ENCODE measurements around the gene APBA3. TPM values are rescaled to one million over a fixed set of nuclear protein-coding genes. Genes with fewer than 3 reads are reported as not detected.
A peak's percentile ranks its signal among the peaks of the same experiment; 100 is the strongest.

APBA3 gene
- total RNA-seq, 2 experiments from 2014 or later = 54.5 to 61.9 TPM

DNA sequence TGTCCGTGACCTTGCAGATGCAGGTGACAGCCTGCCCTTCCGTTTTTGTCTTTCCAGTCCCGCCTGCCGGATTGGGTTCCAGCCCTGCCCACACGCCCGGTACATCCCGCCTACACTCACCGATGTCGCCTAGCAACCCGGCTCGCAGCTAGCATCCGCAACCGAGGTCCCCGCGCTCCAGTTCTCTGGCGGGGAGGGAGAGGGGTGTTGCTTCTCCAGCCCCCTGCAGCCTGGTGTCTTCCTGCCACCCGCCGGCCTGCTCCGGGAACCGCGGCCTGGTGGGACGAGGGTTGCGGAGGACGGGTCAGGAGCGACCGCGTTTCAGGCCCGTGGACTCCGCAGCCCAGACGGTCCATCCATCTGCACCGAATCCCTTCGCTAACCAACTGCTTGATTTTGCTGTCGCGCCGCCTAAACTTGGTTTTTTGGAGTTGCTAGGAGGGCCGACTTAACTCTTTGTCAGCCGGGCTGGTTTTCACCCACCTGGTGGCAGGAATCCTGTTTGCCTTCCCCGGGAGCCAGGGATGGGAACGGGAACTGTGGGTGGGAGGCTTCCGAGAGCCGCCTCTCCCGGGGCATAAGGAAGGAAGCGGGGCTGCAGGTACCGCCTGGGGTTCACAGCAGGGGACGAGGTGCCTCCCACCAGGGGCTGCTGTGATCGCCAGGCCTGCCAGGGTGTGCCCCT is 40.1 kb upstream of the APBA3 start:
- Mint-ChIP-seq H3K9me3 (peaks cover 4% of the 10 kb centered on the region), H3K27ac (peak overlapping the region; percentile 38), H3K27me3 (peaks cover 2% of the 10 kb centered on the region), H3K4me3 (peak overlapping the region; percentile 74), H3K36me3 (peaks cover 7% of the 10 kb centered on the region), H3K4me1 (peaks cover 30% of the 10 kb centered on the region)
- POLR2A ChIA-PET = no interaction called here
- peak; percentile 78 for DNase-seq
- ATAC-seq (ENCODE audit: low read depth) = peak; percentile 74

DNA sequence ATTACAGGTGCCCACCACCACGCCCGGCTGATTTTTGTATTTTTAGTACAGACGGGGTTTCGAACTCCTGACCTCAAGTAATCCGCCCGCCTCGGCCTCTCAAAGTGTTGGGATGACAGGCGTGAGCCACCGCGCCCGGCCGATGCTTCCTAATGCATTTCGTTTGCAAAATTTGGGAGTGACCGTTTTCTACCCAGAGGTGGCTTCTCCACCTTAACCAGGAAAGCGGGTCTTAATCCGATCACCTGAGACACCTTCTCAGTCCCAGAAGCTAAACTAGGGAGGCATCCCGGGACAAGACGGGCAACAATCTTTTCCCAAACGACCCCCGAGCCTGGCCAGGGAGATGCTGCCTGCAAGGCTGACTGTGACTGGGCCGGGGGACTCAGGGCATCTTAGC is 39.5 kb upstream of the APBA3 start:
- Mint-ChIP-seq H3K4me1 (peaks cover 29% of the 10 kb centered on the region), H3K27ac (peak overlapping the region; percentile 38), H3K4me3 (peak overlapping the region; percentile 74), H3K27me3 (peaks cover 2% of the 10 kb centered on the region), H3K36me3 (peaks cover 9% of the 10 kb centered on the region), H3K9me3 (peaks cover 6% of the 10 kb centered on the region)
- ATAC-seq (ENCODE audit: low read depth) (no peak), DNase-seq (no peak)
- POLR2A ChIA-PET = no interaction called here

DNA sequence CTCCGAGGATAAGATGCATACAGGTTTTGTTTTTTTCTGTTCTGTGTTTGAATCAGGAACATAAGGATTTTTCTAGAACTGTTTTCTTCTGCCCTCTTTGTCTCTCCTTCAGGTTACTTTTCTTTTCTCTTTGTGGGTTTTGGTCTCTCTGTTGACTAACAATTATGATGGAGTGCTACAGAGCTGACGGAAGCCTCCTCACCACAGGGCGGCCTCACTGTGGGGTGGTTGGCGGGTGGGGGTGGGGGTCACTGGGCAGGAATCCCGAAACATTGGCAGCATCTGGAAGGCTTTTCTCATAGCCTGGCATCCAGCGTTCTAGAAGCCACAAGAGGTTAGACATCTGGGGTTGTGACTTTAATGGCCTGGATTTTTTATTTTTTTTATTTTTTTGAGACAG is 36.6 kb upstream of the APBA3 start:
- peaks cover 20% of the 10 kb centered on the region for H3K4me1 Mint-ChIP-seq
- H3K27me3 Mint-ChIP-seq = peaks cover 2% of the 10 kb centered on the region
- ATAC-seq (ENCODE audit: low read depth) (peak; percentile 69), DNase-seq (no peak)
- H3K4me3 Mint-ChIP-seq = peak overlapping the region; percentile 70
- POLR2A ChIA-PET = interaction anchor here (0.6 to 5.8 kb wide), 6 partner anchors 9 to 146 kb away, joined by 3 to 33 read pairs (median 4); partner anchors contain the start of genes MATK and MRPL54
- H3K36me3 Mint-ChIP-seq = peaks cover 12% of the 10 kb centered on the region
- peak overlapping the region; percentile 72 for H3K27ac Mint-ChIP-seq
- H3K9me3 Mint-ChIP-seq = peaks cover 8% of the 10 kb centered on the region

DNA sequence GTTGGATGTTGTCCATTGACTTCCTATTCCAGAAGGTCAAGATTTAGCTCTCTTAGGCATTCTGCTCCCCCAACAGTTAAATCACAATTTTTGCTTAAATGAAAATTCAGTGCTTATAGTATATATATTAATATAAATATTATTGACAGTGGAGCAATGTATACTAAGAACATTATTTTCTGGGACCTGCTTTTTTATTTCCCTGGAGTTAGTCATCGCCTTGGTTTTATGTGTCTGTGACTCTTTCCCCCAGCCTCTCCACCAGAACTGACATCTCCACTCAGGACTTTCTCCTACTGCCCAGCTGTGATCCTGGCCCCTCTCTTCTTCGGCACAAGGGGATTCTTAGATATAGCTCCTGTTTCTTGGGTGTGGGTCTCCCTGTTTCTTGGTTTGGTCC is 34.9 kb upstream of the APBA3 start:
- Mint-ChIP-seq H3K4me1 (peaks cover 18% of the 10 kb centered on the region), H3K27ac (no peak overlapping the region), H3K36me3 (peaks cover 12% of the 10 kb centered on the region), H3K27me3 (peaks cover 2% of the 10 kb centered on the region), H3K4me3 (no peak overlapping the region), H3K9me3 (peaks cover 10% of the 10 kb centered on the region)
- ATAC-seq (ENCODE audit: low read depth) (no peak), DNase-seq (no peak)
- POLR2A ChIA-PET = interaction anchor here (0.7 to 5.8 kb wide), 3 partner anchors 16 to 184 kb away, joined by 6 to 33 read pairs (median 8); partner anchors contain the start of genes APBA3 and MRPL54

DNA sequence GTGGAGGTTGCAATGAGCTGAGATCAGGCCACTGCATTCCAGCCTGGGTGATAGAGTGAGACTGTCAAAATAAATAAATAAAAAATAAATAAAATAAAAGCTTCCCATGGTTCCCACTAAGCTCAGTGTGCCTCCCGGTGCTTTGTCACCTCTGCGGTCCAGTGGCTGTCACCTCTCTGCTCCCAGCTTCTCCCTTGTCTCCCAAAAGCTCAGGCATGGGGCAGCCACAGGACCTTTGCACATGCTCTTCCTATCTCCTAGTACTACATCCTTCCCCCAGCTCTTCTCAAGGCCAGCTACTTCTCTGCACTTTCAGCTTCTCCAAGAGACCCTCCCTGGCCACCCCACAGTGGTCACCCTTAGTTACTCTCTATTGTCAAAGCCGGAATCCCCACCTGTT is 32.3 kb upstream of the APBA3 start:
- Mint-ChIP-seq H3K27ac (no peak overlapping the region), H3K4me1 (peaks cover 10% of the 10 kb centered on the region), H3K36me3 (peaks cover 12% of the 10 kb centered on the region), H3K4me3 (no peak overlapping the region), H3K27me3 (no peaks in the 10 kb centered on the region), H3K9me3 (peaks cover 11% of the 10 kb centered on the region)
- POLR2A ChIA-PET = interaction anchor here (0.6 to 1.1 kb wide), 2 partner anchors 16 to 31 kb away, joined by 3 read pairs; no protein-coding TSS in a partner anchor
- DNase-seq (no peak), ATAC-seq (ENCODE audit: low read depth) (no peak)

DNA sequence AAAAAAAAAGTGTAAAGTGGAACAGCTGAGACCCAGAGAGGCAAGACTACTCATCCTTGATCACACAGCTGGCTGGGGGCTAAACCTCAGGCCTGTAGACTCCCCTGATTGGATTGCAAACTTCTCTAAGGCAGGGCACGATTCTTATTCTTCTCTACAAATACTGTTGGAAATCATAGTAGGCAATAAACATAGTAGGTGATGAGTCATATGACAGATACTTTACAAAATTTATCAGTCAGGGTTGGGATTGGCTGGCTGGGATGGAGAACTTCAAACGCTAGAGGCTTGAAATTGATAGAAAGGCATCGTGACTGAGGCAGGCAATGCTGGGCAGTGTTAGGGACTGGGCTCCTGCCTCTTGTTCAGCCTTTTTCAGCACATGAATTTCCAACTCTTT is 30.6 kb upstream of the APBA3 start:
- DNase-seq (no peak), ATAC-seq (ENCODE audit: low read depth) (no peak)
- Mint-ChIP-seq H3K4me1 (peaks cover 5% of the 10 kb centered on the region), H3K9me3 (peaks cover 11% of the 10 kb centered on the region), H3K27me3 (no peaks in the 10 kb centered on the region), H3K4me3 (no peak overlapping the region), H3K36me3 (peaks cover 9% of the 10 kb centered on the region), H3K27ac (no peak overlapping the region)
- POLR2A ChIA-PET = no interaction called here

DNA sequence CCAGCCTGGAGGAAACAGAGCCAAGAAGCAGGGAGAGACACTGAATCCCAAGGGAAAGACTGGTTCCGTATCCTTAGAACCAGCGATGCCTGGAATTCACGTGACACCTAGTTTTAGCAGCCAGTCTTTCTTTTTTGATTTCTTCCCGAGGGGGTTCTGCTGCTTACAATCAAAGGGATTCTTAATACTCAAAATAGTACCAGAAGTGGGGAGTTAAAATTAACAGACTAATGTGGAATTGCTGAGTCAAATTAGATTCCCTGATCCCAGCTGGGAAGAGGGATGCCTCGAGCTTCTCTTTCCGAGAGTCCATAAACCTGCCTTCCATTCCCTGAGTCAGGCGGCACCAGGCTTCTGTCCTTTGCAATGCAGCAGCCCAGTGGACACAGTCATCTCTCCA is 29.4 kb upstream of the APBA3 start:
- H3K36me3 Mint-ChIP-seq = peaks cover 3% of the 10 kb centered on the region
- H3K27ac Mint-ChIP-seq = no peak overlapping the region
- DNase-seq (no peak), ATAC-seq (ENCODE audit: low read depth) (no peak)
- H3K27me3 Mint-ChIP-seq = no peaks in the 10 kb centered on the region
- POLR2A ChIA-PET = no interaction called here
- H3K9me3 Mint-ChIP-seq = peaks cover 5% of the 10 kb centered on the region
- no peak overlapping the region for H3K4me3 Mint-ChIP-seq
- H3K4me1 Mint-ChIP-seq = peaks cover 5% of the 10 kb centered on the region

DNA sequence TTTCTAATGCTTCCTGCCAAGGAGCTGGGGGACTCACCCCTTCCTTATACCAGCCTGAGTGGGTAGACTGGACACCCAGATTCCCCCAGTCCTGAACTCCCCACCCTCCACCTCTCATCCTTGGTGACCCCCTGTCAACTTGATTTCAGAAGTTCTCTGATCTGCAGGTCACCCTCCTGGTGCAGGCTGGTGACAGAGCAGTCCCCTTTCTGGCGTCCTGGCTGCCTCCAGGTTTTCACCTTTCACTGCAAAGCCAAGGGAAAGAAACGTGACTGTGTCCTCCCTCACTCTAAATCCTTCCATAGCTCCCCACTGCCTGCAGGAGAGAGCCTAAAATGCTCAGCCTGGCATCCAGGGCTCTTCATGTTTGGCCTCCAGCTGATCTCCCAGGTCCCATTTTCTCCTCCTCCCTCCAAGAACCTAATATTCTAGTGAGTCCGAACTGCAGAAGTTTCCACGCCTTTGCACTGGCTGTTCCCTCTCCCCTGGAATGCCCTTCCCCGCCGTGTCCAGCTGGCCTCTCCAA is 28.8 kb upstream of the APBA3 start:
- Mint-ChIP-seq H3K36me3 (peaks cover 3% of the 10 kb centered on the region), H3K27ac (no peak overlapping the region), H3K4me3 (no peak overlapping the region), H3K27me3 (no peaks in the 10 kb centered on the region), H3K9me3 (peaks cover 5% of the 10 kb centered on the region), H3K4me1 (peaks cover 5% of the 10 kb centered on the region)
- DNase-seq = no peak
- POLR2A ChIA-PET = interaction anchor here (0.7 kb wide), 1 partner anchor 93 kb away, joined by 3 read pairs; no protein-coding TSS in a partner anchor
- no peak for ATAC-seq (ENCODE audit: low read depth)

DNA sequence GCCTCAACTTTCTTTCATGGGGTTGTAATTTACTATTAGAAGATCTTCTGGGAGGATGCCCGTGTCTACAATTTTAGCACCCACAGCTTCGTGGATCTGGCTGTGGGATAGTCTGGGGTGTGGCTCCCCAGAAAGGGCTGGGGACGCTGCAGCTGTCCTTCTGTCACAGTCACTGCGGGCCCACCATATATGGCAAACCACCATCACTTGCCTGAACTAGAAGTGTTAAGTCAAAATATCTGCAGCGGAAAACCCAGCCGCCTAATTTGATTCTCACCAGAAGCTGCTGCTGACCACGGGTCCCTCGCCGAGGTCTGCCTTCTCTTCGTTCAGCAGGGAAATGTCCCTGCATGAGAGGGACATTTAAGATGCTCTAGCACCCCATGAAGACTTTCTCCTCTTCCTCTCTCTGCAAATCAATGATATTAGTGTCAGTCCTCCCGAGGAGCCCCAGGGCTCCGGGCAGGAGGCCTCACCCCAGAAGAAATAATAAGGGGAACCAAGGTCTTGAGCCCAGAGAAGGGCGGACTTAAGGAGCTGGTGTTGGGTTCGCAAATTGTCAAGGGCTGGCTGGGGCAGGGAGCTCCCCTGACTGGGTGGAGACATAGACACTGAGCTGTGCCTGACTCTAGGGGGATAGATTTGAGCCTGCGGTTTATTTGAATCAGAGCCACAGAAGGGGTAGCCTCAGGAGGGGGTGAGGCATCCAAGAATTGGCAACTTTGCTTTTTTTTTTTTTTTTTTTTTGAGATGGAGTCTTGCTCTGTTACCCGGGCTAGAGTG is 27.7 kb upstream of the APBA3 start:
- Mint-ChIP-seq H3K4me3 (no peak overlapping the region), H3K27me3 (no peaks in the 10 kb centered on the region), H3K36me3 (peaks cover 5% of the 10 kb centered on the region), H3K4me1 (peaks cover 8% of the 10 kb centered on the region), H3K9me3 (peaks cover 5% of the 10 kb centered on the region), H3K27ac (peak overlapping the region; percentile 56)
- POLR2A ChIA-PET = interaction anchor here (0.7 to 2.0 kb wide), 4 partner anchors 8 to 92 kb away, joined by 3 to 5 read pairs (median 3); no protein-coding TSS in a partner anchor
- no peak for ATAC-seq (ENCODE audit: low read depth)
- no peak for DNase-seq

DNA sequence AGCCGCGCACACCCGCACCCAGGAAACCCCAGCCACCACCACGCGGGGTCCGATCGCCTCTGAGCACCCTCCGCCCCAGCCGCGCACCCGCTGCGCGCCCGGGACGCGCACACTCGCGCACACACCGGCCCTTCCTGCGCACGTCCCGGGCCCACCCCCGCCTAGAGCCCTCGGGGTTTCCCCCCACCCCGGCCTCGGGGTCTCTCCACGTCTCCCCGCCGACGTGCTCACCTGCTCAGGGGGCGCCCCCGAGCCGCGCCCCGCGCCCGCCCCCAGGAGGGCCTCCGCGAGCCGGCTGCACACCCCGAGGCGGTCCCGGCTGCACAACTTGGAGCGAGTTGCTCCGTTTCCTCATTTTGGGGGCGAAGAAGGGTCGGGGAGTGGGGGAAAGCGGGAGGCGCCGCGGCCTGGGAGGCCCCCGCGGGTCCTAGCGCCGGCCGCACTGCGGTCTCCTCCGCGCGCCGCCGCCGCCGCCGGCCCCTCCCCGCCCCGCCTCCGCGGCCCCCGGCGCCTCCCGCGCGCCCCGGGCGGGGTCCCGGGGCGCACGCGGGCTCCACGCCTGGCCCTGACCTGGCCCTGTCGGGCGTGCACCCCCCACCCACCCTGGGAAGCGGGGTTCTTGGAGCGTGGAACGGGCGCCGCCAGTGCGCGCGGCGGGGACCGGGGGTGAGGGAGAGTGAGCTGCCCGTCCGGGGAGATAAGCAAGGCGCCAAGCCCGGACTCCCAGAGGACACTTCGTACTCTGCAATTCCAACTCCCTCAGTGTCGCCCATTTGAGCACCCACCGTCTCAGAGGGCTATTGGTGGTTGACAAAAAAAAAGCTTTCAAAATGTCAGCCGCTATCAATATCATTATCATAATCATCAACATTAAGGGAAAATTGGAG is 24.7 kb upstream of the APBA3 start, which contains the start of gene MATK:
MATK (minus strand) TSS at position 444 of the 887 bp plus-strand sequence. CDS start 1,246 bp downstream, outside the sequence.
- POLR2A ChIA-PET = interaction anchor here (0.6 to 1.0 kb wide), 2 partner anchors 12 to 388 kb away, joined by 3 read pairs; no protein-coding TSS in a partner anchor

DNA sequence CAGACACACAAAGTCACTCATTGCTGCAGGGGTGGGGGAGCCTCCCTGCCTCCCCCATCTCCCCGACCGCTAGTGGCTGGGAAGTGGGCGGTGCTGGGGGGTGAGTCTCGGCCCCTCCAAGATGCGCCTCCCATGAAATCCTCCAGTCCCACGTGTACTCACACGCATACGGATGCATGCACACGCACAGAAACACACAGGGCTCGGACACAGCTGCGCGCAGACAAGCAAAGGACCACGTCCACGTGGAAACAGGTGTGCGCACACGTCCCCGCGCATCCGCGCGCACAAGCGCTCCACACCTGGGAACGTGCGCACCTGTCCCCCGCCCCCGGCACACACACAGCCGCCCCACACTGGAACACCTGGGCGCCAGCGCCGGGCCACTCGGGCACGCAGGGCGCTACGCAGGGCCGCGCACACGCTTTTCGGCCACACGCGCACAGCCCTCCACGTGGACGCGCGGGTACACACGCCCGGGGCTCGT is 24.0 kb upstream of the APBA3 start:
- POLR2A ChIA-PET = interaction anchor here (0.6 to 1.0 kb wide), 2 partner anchors 17 to 27 kb away, joined by 4 read pairs; no protein-coding TSS in a partner anchor
- Mint-ChIP-seq H3K36me3 (peaks cover 24% of the 10 kb centered on the region), H3K27ac (peak overlapping the region; percentile 70), H3K27me3 (no peaks in the 10 kb centered on the region), H3K9me3 (peaks cover 10% of the 10 kb centered on the region), H3K4me1 (peaks cover 8% of the 10 kb centered on the region), H3K4me3 (peak overlapping the region; percentile 83)
- no peak for DNase-seq
- peak; percentile 40 for ATAC-seq (ENCODE audit: low read depth)

More for the DNA sequence above, 24.7 kb upstream of the APBA3 start, which contains the start of gene MATK:
- peak within 1 kb of the TSS; percentile 83 for H3K4me3 Mint-ChIP-seq
- peaks cover 24% of the 10 kb centered on the region for H3K36me3 Mint-ChIP-seq
- H3K4me1 Mint-ChIP-seq = peaks cover 8% of the 10 kb centered on the region
- ATAC-seq (ENCODE audit: low read depth) (peak; percentile 43), DNase-seq (peak; percentile 66)
- no peaks in the 10 kb centered on the region for H3K27me3 Mint-ChIP-seq
- peaks cover 11% of the 10 kb centered on the region for H3K9me3 Mint-ChIP-seq
- peak within 1 kb of the TSS; percentile 70 for H3K27ac Mint-ChIP-seq

Data from activated naive CD8-positive, alpha-beta T cell treated with anti-CD3 and anti-CD28 coated beads, Interleukin-2, amount 10 ng/mL, durations not matched to agents 7 days and 5 days (primary cell).